Gastrocnemius medialis (tissue), 4 donors: ENCODE data around the gene MED13L. TPM values are rescaled to one million over a fixed set of nuclear protein-coding genes. Genes with fewer than 3 reads are reported as not detected.

ENCODE experiments used
- ATAC-seq, 2 donors: fragments of 150-250 bp; one replicate each; pipeline ENCODE4 v1.9.1; 2016
- DNase-seq, 2 donors: peaks; one replicate each; pipeline ENCODE4 v3.0.0-alpha.2; 2019
- H3K27ac ChIP-seq, 4 donors: fragments of 200-600 bp; sonication (generic); 1 replicate in 1 of 4; 2 replicates in 3 of 4; pipeline ENCODE4 v1.5.1; 2016 to 2018; ENCODE audit warnings: mild to moderate bottlenecking in 2 of 4, moderate library complexity in 1 of 4
- H3K27me3 ChIP-seq, 3 donors: fragments of 200-600 bp; sonication (generic) in 2 of 3; 1 replicate in 1 of 3; 2 replicates in 2 of 3; pipeline versions ENCODE4 v1.5.1 to v1.6.0; 2016 to 2019; ENCODE audit warnings: mild to moderate bottlenecking in 1 of 3, moderate library complexity in 1 of 3
- H3K36me3 ChIP-seq, 2 donors: fragments of 200-600 bp; sonication (generic) in 1 of 2; one replicate each; pipeline ENCODE4 v1.5.1; 2017 to 2018
- H3K4me1 ChIP-seq, 2 donors: fragments of 200-600 bp; sonication (generic) in 1 of 2; one replicate each; pipeline ENCODE4 v1.5.1; 2016 to 2017; ENCODE audit warnings: mild to moderate bottlenecking in 2 of 2
- H3K4me3 ChIP-seq, 4 donors: fragments of 200-600 bp; sonication (generic) in 3 of 4; 1 replicate in 1 of 4; 2 replicates in 3 of 4; pipeline ENCODE4 v1.5.1; 2016 to 2019; ENCODE audit warnings: mild to moderate bottlenecking in 2 of 4
- H3K9me3 ChIP-seq, 3 donors: fragments of 200-600 bp; sonication (generic) in 2 of 3; 1 replicate in 1 of 3; 2 replicates in 2 of 3; pipeline ENCODE4 v1.5.1; 2016 to 2019
- POLR2A ChIP-seq, 2 donors: fragments of 450-650 bp; IDR thresholded peaks; one replicate each; pipeline ENCODE4 v1.6.1; 2017; ENCODE audit warnings: antibody characterized with exemption in 2 of 2, mild to moderate bottlenecking in 2 of 2, moderate library complexity in 2 of 2
- in situ Hi-C, 4 donors: fragments of 200-750 bp; cut with MboI; loops; one replicate each; pipeline versions ENCODE4 v1.15.0 to v1.8.0; 2017; ENCODE audit warnings: low sequenced_read_pairs in 4 of 4
- intact Hi-C: fragments of 100-400 bp; cut with DNase I; formaldehyde crosslinking; loops from one replicate; pipeline ENCODE4 v1.15.1; 2023; ENCODE audit warnings: low total_unique reads
- total RNA-seq, 4 donors: library from RNA; depleted of rRNA; stranded (reverse); fragments of >200 nt; gene quantifications; one replicate each; pipeline versions ENCODE4 v1.1.0 to v1.2.3, GENCODE V29; 2016
- TF ChIP-seq, protein P1 (sequence below), 5 experiments: fragments of 450-650 bp in 3 of 5; fragments of 200-600 bp in 2 of 5; sonication (generic) in 2 of 5; IDR thresholded peaks in 4 of 5; conservative IDR thresholded peaks in 1 of 5; 1 replicate in 4 of 5; 2 replicates in 1 of 5; pipeline ENCODE4 v1.5.1; 2016 to 2019; ENCODE audit warnings: antibody characterized with exemption in 5 of 5, mild to moderate bottlenecking in 3 of 5, moderate library complexity in 3 of 5

The MED13L gene
- total RNA-seq, 4 donors from 2014 or later, result 59.5 to 92.6 (median 74.1) TPM

DNA sequence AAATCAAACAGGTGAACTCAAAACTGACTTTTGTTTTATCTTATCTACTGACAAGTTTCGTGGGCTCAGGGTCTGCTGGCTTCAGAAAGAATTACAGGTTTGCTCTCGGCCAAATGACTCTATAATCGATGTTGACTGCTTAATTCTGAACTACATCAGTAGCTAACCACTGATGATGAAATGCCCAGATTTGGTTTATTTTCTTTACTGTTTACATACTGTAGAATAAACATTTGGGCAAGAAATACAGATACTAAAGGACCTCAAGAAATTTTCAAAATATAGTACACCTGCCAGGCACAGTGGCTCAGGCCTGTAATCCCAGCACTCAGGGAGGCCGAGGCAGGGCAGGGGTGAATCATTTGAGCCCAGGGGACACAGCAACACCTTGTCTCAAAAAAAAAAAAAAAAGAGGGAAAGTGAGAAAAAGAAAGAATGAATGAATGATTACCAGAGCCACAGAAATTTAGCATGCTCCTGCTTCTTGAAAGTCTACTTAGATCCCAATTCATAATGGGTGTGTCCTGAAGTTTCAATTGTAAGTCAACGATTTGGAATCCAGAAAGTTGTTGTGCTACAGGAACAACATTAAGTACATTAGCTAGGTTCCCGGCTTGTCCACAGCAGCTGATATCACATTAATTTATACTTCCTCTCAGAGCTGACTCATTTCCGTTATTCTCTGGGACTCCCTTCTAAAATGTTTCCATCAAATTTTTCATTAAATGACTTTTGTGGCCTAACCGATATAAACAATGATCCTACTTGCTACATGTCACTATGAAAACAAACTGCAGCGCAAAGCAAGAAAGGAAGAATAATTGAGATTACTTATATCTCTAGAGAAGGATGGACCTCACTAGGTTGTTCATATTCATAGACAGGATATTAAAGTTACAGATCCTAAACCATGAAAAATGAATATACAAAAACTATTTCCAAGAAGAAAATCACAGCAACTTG is 134.3 kb downstream of the MED13L start:
- DNase-seq (no peak), ATAC-seq (no peak)
- intact Hi-C loops (loop anchor here (2.0 to 10.0 kb wide), 2 partner anchors 94 to 452 kb away; no protein-coding TSS in a partner anchor), in situ Hi-C loops (loop anchor here in 2 of 4 donors (10.0 to 25.0 kb wide), 2 partner anchors 92 to 94 kb away; no protein-coding TSS in a partner anchor)
- no peak overlapping the region for H3K4me3 ChIP-seq
- H3K27ac ChIP-seq, result peak overlapping the region; percentile 32 to 67 (median 64)
- H3K9me3 ChIP-seq, result no peaks in the 10 kb centered on the region
- peaks cover 63 to 70% of the 10 kb centered on the region in 2 donors for H3K4me1 ChIP-seq
- no peaks in the 10 kb centered on the region for H3K27me3 ChIP-seq
- TF ChIP-seq POLR2A (IDR thresholded peaks at IDR 0.05), result no peak
- TF ChIP-seq, protein P1, sequence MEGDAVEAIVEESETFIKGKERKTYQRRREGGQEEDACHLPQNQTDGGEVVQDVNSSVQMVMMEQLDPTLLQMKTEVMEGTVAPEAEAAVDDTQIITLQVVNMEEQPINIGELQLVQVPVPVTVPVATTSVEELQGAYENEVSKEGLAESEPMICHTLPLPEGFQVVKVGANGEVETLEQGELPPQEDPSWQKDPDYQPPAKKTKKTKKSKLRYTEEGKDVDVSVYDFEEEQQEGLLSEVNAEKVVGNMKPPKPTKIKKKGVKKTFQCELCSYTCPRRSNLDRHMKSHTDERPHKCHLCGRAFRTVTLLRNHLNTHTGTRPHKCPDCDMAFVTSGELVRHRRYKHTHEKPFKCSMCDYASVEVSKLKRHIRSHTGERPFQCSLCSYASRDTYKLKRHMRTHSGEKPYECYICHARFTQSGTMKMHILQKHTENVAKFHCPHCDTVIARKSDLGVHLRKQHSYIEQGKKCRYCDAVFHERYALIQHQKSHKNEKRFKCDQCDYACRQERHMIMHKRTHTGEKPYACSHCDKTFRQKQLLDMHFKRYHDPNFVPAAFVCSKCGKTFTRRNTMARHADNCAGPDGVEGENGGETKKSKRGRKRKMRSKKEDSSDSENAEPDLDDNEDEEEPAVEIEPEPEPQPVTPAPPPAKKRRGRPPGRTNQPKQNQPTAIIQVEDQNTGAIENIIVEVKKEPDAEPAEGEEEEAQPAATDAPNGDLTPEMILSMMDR (IDR thresholded peaks at IDR 0.05 in 4 of 5, conservative IDR thresholded peaks at IDR 0.05 in 1 of 5), result no peak
- H3K36me3 ChIP-seq, result no peaks in the 10 kb centered on the region

DNA sequence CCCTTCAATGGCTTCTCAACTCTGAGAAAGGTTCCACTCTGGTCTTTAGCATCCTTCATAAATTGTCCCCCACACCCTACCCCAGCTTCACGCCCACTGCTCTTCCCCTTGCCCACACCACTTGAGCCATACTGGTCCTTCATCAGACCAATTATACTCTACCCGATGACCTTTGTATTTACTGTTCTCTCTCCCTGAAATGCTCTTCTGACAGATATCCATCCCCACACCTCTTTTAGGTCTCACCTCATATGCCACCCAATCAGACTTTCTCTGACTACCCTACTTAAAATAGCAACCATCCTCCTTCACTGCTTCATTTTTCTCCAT is 135.7 kb downstream of the MED13L start:
- Histone ChIP-seq H3K9me3 (no peaks in the 10 kb centered on the region), H3K36me3 (no peaks in the 10 kb centered on the region), H3K4me3 (no peak overlapping the region), H3K27ac (no peak overlapping the region), H3K4me1 (peaks cover 67 to 77% of the 10 kb centered on the region in 2 donors), H3K27me3 (no peaks in the 10 kb centered on the region)
- DNase-seq (no peak), ATAC-seq (no peak)
- intact Hi-C loops (loop anchor here (2.0 to 10.0 kb wide), 2 partner anchors 95 to 453 kb away; no protein-coding TSS in a partner anchor), in situ Hi-C loops (loop anchor here in 2 of 4 donors (10.0 to 25.0 kb wide), 2 partner anchors 93 to 96 kb away; no protein-coding TSS in a partner anchor)
- no peak for TF ChIP-seq POLR2A (IDR thresholded peaks at IDR 0.05)
- TF ChIP-seq, protein P1 (IDR thresholded peaks at IDR 0.05 in 4 of 5, conservative IDR thresholded peaks at IDR 0.05 in 1 of 5), result no peak

DNA sequence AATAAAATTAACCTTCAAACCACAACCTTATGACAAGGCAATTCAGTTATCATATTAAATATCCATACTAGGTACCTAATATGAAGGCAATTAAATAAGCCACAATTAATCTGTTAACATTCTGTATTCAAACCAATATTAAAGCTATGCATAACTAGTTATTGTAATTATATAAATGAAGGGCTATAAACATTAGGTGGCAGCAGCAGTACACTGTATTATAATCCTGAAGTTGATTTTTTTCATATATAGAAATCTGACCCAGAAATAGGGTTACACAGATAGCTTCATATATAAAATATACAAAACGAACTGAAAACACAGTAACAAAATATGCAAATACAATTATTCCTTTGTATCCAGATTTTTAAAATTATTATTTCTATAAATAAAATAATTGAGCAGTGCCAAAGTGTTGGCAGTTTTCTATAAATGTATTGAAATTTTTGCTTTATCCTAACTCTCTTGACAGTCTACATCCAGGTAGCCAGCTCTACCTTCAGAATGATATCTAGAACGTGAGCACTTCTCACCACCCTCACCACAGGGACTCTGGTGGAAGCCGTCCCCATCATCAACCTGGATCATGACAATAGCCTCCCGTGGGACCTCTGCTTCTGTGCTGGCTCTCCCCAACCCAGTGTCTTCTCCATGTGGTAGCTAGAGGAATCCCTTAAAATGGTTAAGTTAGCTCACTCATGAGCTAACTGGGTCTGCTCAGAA is 136.2 kb downstream of the MED13L start:
- no peaks in the 10 kb centered on the region for H3K36me3 ChIP-seq
- intact Hi-C loops (loop anchor here (10.0 kb wide), 1 partner anchor 454 kb away; no protein-coding TSS in a partner anchor), in situ Hi-C loops (loop anchor here in 2 of 4 donors (10.0 to 25.0 kb wide), 2 partner anchors 94 to 96 kb away; no protein-coding TSS in a partner anchor)
- no peaks in the 10 kb centered on the region for H3K27me3 ChIP-seq
- no peak overlapping the region for H3K4me3 ChIP-seq
- peaks cover 72 to 82% of the 10 kb centered on the region in 2 donors for H3K4me1 ChIP-seq
- no peaks in the 10 kb centered on the region for H3K9me3 ChIP-seq
- ATAC-seq (no peak), DNase-seq (no peak)
- no peak overlapping the region for H3K27ac ChIP-seq
- TF ChIP-seq, protein P1 (IDR thresholded peaks at IDR 0.05 in 4 of 5, conservative IDR thresholded peaks at IDR 0.05 in 1 of 5), result peak in 3 of 5 experiments; percentile 27 to 44 (median 32)
- TF ChIP-seq POLR2A (IDR thresholded peaks at IDR 0.05), result no peak

DNA sequence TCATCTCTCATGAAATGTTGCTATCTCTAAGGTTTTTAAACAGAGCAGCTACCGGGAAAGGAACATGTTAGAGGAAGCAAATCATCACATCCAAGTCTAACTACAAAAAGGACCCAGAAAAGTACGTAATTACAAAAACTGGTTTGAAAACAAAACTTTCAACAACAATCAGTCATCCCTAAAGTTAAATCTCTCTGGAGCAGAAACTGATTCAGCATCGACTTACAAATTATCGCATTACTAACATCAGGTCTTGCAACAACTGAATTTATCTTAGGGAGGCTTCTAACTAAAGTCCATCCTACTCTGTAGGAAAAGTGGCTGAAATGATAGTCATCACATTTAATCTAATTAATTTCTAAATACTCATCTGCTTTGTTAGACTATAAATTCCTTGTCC is 137.0 kb downstream of the MED13L start:
- in situ Hi-C loops, result loop anchor here in 2 of 4 donors (10.0 to 25.0 kb wide), 2 partner anchors 94 to 97 kb away; no protein-coding TSS in a partner anchor

More for the DNA sequence above, 137.0 kb downstream of the MED13L start:
- no peak for TF ChIP-seq POLR2A (IDR thresholded peaks at IDR 0.05)
- TF ChIP-seq, protein P1 (IDR thresholded peaks at IDR 0.05 in 4 of 5, conservative IDR thresholded peaks at IDR 0.05 in 1 of 5), result no peak
- no peak overlapping the region for H3K27ac ChIP-seq
- peaks cover 80 to 88% of the 10 kb centered on the region in 2 donors for H3K4me1 ChIP-seq
- no peaks in the 10 kb centered on the region for H3K9me3 ChIP-seq
- DNase-seq (no peak), ATAC-seq (no peak)
- H3K4me3 ChIP-seq, result no peak overlapping the region
- intact Hi-C loops, result loop anchor here (10.0 kb wide), 1 partner anchor 454 kb away; no protein-coding TSS in a partner anchor
- no peaks in the 10 kb centered on the region for H3K36me3 ChIP-seq
- no peaks in the 10 kb centered on the region for H3K27me3 ChIP-seq
